Measurements from ENCODE around the gene NOL7. TPM values are rescaled to one million over a fixed set of nuclear protein-coding genes. Genes with fewer than 3 reads are reported as not detected.

Gene NOL7
- total and polyA plus RNA-seq, 10 donors = 44.6 to 73.6 (median 54.0) TPM

- 91 to 95% (median 93%) methylated on average over 1 of the region's 1 CpG for WGBS, 5 donors
- H3K36me3 ChIP-seq = peaks cover 0 to 43% (median 7%) of the 10 kb centered on the region in 6 donors
- no peak for DNase-seq
These were observed 40.6 kb downstream of the NOL7 start for GRCh38 chr6:13655700-13656099.

DNA sequence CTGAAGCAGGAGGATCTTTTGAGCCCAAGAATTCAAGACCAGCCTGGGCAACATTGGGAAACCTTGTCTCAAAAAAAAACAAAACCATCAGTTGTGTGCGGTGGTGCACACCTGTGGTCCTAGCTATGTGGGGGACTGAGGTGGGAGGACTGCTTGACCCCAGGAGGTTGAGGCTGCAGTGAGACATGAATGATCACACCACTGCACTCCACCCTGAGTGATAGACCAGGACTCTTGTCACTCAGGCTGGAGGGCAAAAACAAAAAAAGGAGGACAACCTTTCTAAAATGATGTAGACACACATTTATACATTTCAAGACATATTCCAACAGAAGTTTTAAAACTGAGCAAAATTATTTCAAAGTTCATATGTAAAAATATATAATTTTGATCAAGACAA lies 45.1 kb downstream of the NOL7 start:
- no peak overlapping the region for H3K27ac ChIP-seq
- intact Hi-C loops (cut with DNase I; ENCODE audit: low total_unique reads) = no loop called here
- H3K4me1 ChIP-seq = peaks cover 0 to 81% (median 36%) of the 10 kb centered on the region in 6 donors
- no peaks in the 10 kb centered on the region for H3K9me3 ChIP-seq
- no peak for DNase-seq
- 94 to 100% (median 100%) methylated on average over 1 of the region's 1 CpG for WGBS, 5 donors
- peaks cover 0 to 18% (median 0%) of the 10 kb centered on the region in 6 donors for H3K36me3 ChIP-seq
- H3K27me3 ChIP-seq (replicated peaks in 1 of 7) = no peaks in the 10 kb centered on the region
- no peak overlapping the region for H3K4me3 ChIP-seq
- TF ChIP-seq POLR2AphosphoS5 (IDR thresholded peaks at IDR 0.05) (no peak), POLR2A (IDR thresholded peaks at IDR 0.05) (no peak)
- TF ChIP-seq, protein P1, sequence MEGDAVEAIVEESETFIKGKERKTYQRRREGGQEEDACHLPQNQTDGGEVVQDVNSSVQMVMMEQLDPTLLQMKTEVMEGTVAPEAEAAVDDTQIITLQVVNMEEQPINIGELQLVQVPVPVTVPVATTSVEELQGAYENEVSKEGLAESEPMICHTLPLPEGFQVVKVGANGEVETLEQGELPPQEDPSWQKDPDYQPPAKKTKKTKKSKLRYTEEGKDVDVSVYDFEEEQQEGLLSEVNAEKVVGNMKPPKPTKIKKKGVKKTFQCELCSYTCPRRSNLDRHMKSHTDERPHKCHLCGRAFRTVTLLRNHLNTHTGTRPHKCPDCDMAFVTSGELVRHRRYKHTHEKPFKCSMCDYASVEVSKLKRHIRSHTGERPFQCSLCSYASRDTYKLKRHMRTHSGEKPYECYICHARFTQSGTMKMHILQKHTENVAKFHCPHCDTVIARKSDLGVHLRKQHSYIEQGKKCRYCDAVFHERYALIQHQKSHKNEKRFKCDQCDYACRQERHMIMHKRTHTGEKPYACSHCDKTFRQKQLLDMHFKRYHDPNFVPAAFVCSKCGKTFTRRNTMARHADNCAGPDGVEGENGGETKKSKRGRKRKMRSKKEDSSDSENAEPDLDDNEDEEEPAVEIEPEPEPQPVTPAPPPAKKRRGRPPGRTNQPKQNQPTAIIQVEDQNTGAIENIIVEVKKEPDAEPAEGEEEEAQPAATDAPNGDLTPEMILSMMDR (IDR thresholded peaks at IDR 0.05 in 8 of 11, conservative IDR thresholded peaks at IDR 0.05 in 3 of 11) = no peak

More at GRCh38 chr6:13655700-13656099, 40.6 kb downstream of the NOL7 start:
- Histone ChIP-seq H3K4me1 (peaks cover 0 to 47% (median 8%) of the 10 kb centered on the region in 6 donors), H3K27ac (no peak overlapping the region), H3K4me3 (no peak overlapping the region), H3K9me3 (no peaks in the 10 kb centered on the region), H3K27me3 (replicated peaks in 1 of 7) (no peaks in the 10 kb centered on the region)
- intact Hi-C loops (cut with DNase I; ENCODE audit: low total_unique reads) = no loop called here
- TF ChIP-seq POLR2A (IDR thresholded peaks at IDR 0.05) (no peak), POLR2AphosphoS5 (IDR thresholded peaks at IDR 0.05) (no peak)
- TF ChIP-seq, protein P1 (IDR thresholded peaks at IDR 0.05 in 8 of 11, conservative IDR thresholded peaks at IDR 0.05 in 3 of 11) = no peak

- 93 to 100% (median 100%) methylated on average over 1 of the region's 1 CpG for WGBS, 5 donors
- H3K36me3 ChIP-seq = peaks cover 0 to 12% (median 0%) of the 10 kb centered on the region in 6 donors
- no peak for DNase-seq
- H3K27ac ChIP-seq = no peak overlapping the region
- TF ChIP-seq, protein P1 (IDR thresholded peaks at IDR 0.05 in 8 of 11, conservative IDR thresholded peaks at IDR 0.05 in 3 of 11) = no peak
- TF ChIP-seq POLR2AphosphoS5 (IDR thresholded peaks at IDR 0.05) = no peak
- no peak for TF ChIP-seq POLR2A (IDR thresholded peaks at IDR 0.05)
- intact Hi-C loops (cut with DNase I; ENCODE audit: low total_unique reads) = no loop called here
- no peaks in the 10 kb centered on the region for H3K9me3 ChIP-seq
- no peaks in the 10 kb centered on the region for H3K27me3 ChIP-seq (replicated peaks in 1 of 7)
- no peak overlapping the region for H3K4me3 ChIP-seq
- peaks cover 0 to 87% (median 39%) of the 10 kb centered on the region in 6 donors for H3K4me1 ChIP-seq
These were observed 45.8 kb downstream of the NOL7 start for GRCh38 chr6:13660893-13661292.

- intact Hi-C loops (cut with DNase I; ENCODE audit: low total_unique reads) = no loop called here
These were observed 46.5 kb downstream of the NOL7 start for GRCh38 chr6:13661647-13662046.

More at GRCh38 chr6:13661647-13662046, 46.5 kb downstream of the NOL7 start:
- Histone ChIP-seq H3K4me3 (no peak overlapping the region), H3K4me1 (peaks cover 0 to 93% (median 42%) of the 10 kb centered on the region in 6 donors), H3K27ac (no peak overlapping the region), H3K27me3 (replicated peaks in 1 of 7) (no peaks in the 10 kb centered on the region), H3K9me3 (no peaks in the 10 kb centered on the region), H3K36me3 (peaks cover 0 to 5% (median 0%) of the 10 kb centered on the region in 6 donors)
- 66 to 93% (median 87%) methylated on average over 2 of the region's 2 CpGs for WGBS, 5 donors
- no peak for DNase-seq
- TF ChIP-seq POLR2A (IDR thresholded peaks at IDR 0.05) (no peak), POLR2AphosphoS5 (IDR thresholded peaks at IDR 0.05) (no peak)
- TF ChIP-seq, protein P1 (IDR thresholded peaks at IDR 0.05 in 8 of 11, conservative IDR thresholded peaks at IDR 0.05 in 3 of 11) = no peak

Data from spleen (tissue), 11 donors.